GM12874 (cell line): ENCODE results near the gene NUP205.

Source experiments
- TF ChIP-seq, protein P1 (sequence below): IDR thresholded peaks from 2 replicates; pipeline ENCODE4 v1.5.1; 2011; ENCODE audit warnings: low read depth, mild to moderate bottlenecking, control low read depth, low read length, moderate library complexity; ENCODE audit not compliant: insufficient read depth

Gene NUP205

DNA sequence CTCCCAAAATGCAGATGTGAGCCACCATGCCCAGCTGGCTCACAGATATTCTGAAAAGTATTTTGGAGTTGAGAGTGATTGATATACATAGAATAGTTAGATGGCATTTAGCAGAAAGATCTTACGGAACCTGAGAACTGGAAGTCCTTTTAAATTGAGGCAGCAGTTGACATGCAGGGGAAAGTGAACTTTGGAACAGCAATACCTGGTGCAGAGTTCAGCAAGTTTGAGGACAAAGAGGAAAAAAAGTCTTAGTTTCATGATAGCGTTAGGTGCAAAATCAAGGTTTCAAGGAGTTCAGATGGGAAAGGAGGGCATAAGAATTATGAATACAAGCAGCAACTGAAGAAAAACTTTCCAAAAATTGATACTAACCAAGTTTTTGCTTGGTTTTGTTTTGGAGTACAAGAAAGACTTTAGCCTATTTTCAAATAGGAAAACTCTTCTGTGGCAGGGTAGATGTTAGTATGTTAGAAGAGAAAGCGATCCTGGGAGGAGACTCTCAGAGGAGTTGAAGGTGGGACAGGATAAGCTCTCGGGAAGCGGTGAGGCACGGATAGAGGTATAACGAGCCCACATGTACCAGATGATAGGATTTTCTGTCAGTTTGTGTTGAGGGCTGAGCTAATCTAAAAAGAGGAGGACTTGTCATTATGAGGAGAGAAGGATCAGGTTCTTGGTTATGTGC is 76.6 kb downstream of the NUP205 start:
- TF ChIP-seq, protein P1, sequence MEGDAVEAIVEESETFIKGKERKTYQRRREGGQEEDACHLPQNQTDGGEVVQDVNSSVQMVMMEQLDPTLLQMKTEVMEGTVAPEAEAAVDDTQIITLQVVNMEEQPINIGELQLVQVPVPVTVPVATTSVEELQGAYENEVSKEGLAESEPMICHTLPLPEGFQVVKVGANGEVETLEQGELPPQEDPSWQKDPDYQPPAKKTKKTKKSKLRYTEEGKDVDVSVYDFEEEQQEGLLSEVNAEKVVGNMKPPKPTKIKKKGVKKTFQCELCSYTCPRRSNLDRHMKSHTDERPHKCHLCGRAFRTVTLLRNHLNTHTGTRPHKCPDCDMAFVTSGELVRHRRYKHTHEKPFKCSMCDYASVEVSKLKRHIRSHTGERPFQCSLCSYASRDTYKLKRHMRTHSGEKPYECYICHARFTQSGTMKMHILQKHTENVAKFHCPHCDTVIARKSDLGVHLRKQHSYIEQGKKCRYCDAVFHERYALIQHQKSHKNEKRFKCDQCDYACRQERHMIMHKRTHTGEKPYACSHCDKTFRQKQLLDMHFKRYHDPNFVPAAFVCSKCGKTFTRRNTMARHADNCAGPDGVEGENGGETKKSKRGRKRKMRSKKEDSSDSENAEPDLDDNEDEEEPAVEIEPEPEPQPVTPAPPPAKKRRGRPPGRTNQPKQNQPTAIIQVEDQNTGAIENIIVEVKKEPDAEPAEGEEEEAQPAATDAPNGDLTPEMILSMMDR, result no peak

DNA sequence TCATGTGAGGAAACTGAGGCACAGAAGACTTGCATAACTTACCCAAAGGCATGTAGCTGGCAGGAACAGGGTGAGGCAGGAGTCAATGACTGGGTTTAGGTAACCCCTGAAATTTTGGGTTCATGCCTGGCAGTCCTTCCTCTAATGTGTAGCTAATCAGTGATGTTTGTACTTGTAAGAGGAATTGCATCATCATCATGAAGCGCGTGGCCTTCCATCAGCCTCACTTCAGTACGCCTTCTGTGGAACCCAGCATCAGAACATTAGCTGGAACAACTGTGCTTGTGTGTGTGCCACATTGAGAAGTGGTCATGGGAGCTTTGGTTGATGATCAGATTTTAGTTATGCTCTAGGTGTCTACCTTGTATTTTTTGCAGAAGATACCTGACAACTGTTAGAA is 86.4 kb downstream of the NUP205 start:
- TF ChIP-seq, protein P1, result no peak

DNA sequence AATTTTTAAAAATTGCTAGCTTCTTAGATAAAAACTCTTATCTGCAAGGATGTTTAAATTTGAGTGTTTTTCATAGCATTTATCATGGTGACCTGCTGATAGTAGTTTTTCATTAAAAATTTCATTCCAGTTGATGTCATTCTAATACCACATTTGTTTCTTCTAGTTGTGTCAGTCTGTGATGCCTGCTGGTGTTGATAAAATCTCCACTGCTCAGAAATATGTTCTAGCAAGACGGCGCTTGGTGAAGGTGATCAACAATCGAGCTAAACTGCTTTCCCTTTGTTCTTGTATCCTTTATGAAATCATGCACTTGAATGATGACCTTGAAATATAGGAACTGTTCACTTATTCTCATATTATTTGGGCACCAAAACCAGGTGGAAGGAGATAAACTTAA is 87.0 kb downstream of the NUP205 start:
- TF ChIP-seq, protein P1, result no peak

DNA sequence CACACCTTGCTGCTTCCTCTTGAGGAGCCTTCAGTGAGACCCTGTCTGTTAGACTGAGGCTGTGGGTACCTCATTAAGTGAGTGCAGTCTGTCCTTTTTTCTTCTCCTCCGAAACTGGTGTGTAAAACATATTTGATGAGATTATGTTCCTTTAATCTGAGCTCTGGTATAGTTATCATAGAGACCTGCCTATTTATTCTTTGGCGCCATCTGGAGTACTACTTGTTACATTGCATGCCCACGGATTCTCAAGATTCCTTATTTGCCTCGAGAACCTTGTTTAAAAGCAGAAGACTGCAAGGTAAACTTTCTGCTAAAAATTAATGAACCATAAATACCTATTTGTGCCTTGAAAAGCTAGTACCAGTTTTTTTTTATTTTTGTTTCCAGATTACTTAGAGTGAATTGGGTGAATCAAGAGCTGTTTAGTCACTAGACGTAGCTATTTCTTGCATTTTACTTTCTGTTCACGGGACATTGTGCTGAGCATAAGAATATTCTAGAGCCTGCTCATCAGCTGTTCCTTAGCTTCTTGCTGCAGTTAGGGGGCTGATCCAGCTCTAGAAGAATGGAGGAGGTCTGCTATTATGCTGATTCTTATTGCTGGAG is 87.7 kb downstream of the NUP205 start:
- TF ChIP-seq, protein P1, result peak; percentile 58

DNA sequence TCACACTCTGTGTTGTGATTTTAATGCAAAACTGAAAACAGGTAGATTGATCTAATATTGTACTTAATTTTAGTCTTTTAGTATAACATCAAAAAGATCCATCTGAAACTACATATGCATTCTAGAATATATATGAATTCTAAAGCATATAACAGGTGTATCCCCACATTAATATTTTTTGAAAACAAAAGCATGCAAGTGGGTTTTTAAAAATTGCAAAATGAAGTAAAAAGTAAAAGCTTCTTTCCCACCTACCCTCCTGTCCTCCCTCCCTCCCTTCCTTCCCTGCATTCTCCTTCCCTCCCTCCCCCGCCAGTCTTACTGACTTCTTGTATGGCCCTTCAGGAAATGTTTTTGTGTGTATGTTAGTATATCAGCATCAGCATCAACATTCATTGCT is 90.0 kb downstream of the NUP205 start:
- TF ChIP-seq, protein P1, result no peak

DNA sequence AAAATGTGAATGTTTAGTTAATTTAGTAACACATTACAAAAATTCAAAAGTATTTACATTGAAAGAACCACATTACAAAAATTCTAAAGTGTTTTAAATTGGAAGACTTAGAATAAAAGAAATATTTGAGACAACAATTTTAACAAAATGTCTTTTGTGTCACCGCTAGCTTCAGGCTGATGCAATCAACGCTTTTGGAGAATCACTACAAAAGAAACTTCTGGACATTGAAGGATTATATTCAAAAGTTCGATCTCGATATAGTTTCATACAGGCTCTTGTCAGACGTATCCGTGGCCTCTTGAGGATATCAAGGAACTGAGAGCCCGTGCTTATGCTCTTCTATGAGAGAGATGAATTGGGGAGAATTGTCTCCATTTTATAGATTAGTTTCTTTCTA is 90.5 kb downstream of the NUP205 start:
- TF ChIP-seq, protein P1, result no peak

DNA sequence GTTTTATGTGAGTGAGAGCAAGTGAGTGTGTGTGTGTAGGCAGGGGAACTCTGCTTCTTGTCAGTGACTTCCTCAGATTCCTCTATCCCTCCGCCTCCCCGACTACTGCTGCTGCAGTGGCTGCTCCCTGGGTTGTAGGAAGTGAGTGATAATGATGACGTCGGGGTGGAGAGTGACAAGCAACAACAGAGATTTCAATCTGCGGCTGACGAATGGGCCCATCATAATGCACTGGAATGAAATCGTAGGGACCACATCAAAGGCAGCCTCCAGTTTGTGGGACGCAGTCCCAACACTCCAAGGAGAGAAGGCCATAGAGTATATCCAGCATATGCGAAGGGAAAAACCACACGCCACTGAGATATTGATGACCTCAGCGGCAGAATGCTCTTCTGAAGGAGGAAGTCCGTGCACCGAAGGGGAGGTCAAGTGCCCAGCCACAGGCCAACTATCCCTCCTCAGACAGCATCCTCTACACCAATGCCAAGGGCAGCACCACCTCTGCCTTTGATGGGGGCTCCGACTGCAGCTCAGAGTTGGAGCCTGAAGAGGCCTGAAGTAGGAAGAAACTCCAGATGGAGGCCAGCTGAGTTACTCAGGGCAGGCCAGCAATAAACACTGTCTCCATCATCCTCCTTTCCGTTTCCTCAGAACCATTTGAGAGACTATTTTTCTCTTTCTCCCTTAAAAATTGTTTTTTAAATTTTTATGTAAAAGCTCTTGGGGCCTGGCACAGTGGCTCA is 93.3 kb downstream of the NUP205 start:
- TF ChIP-seq, protein P1, result no peak
